Astrocyte (in vitro differentiated cells and primary cell): ENCODE results near the gene C11orf52. TPM values are rescaled to one million over a fixed set of nuclear protein-coding genes. Genes with fewer than 3 reads are reported as not detected.

ENCODE experiments used
- DNase-seq: peaks from one replicate; pipeline ENCODE4 v3.0.0-alpha.2; 2010; ENCODE audit warnings: low read depth
- FAIRE-seq: peaks from 2 replicates; lab custom pipeline; 2011; peaks lifted over from hg19 to GRCh38; lab: Jason Lieb, UNC
- H2AFZ ChIP-seq: 2 replicates; pipeline ENCODE4 v1.6.0; 2012; ENCODE audit warnings: low read depth, low read length, inconsistent platforms
- H3K27ac ChIP-seq: 2 replicates; pipeline ENCODE4 v1.5.1; 2011; ENCODE audit warnings: low read depth, low read length, inconsistent platforms
- H3K27me3 ChIP-seq: 2 replicates; pipeline ENCODE4 v1.6.0; 2011; ENCODE audit warnings: low read length, inconsistent platforms; ENCODE audit not compliant: insufficient read depth
- H3K36me3 ChIP-seq: 2 replicates; pipeline ENCODE4 v1.5.1; 2011; ENCODE audit warnings: low read length, inconsistent platforms; ENCODE audit not compliant: insufficient read depth
- H3K4me1 ChIP-seq: 2 replicates; pipeline ENCODE4 v1.5.1; 2011; ENCODE audit warnings: low read length, inconsistent platforms; ENCODE audit not compliant: insufficient read depth
- H3K4me2 ChIP-seq: 2 replicates; pipeline ENCODE4 v1.6.0; 2012; ENCODE audit warnings: low read length, inconsistent platforms
- H3K4me3 ChIP-seq: 2 replicates; pipeline ENCODE4 v1.5.1; 2011; ENCODE audit warnings: low read depth, mild to moderate bottlenecking, low read length, inconsistent platforms; ENCODE audit not compliant: insufficient read depth
- H3K79me2 ChIP-seq: 2 replicates; pipeline ENCODE4 v1.6.0; 2012; ENCODE audit warnings: mild to moderate bottlenecking, low read length, inconsistent platforms; ENCODE audit not compliant: insufficient read depth
- H3K9ac ChIP-seq: 2 replicates; pipeline ENCODE4 v1.6.0; 2012; ENCODE audit warnings: mild to moderate bottlenecking, low read length, inconsistent platforms
- H3K9me3 ChIP-seq: 2 replicates; pipeline ENCODE4 v1.5.1; 2012; ENCODE audit warnings: low read depth, mild to moderate bottlenecking, low read length, inconsistent platforms; ENCODE audit not compliant: insufficient read depth
- H4K20me1 ChIP-seq: 2 replicates; pipeline ENCODE4 v1.6.0; 2012; ENCODE audit warnings: low read length, inconsistent platforms; ENCODE audit not compliant: insufficient read depth
- H3K27ac Mint-ChIP-seq: one replicate; pipeline ENCODE4 v1.8.0; 2021; ENCODE audit warnings: mild to moderate bottlenecking, mixed read lengths; ENCODE audit not compliant: unreplicated experiment
- H3K27me3 Mint-ChIP-seq: one replicate; pipeline ENCODE4 v1.8.0; 2021; ENCODE audit warnings: low read depth, mixed read lengths; ENCODE audit not compliant: unreplicated experiment
- H3K36me3 Mint-ChIP-seq: one replicate; pipeline ENCODE4 v1.8.0; 2021; ENCODE audit warnings: low read depth, mixed read lengths; ENCODE audit not compliant: unreplicated experiment
- H3K4me1 Mint-ChIP-seq: one replicate; pipeline ENCODE4 v1.8.0; 2021; ENCODE audit warnings: low read depth, mixed read lengths; ENCODE audit not compliant: unreplicated experiment
- H3K4me3 Mint-ChIP-seq: one replicate; pipeline ENCODE4 v1.8.0; 2021; ENCODE audit warnings: mild to moderate bottlenecking, moderate library complexity, mixed read lengths; ENCODE audit not compliant: unreplicated experiment
- H3K9me3 Mint-ChIP-seq: one replicate; pipeline ENCODE4 v1.8.0; 2021; ENCODE audit warnings: mild to moderate bottlenecking, mixed read lengths; ENCODE audit not compliant: unreplicated experiment
- EZH2 ChIP-seq: IDR thresholded peaks from 2 replicates; pipeline ENCODE4 v1.6.1; 2012; ENCODE audit warnings: mild to moderate bottlenecking, low read length, inconsistent platforms; ENCODE audit not compliant: insufficient read depth
- total RNA-seq: library from RNA; stranded (reverse); gene quantifications from 2 replicates; pipeline ENCODE4 v1.2.1, GENCODE V29; 2021
- TF ChIP-seq, protein P1 (sequence below): IDR thresholded peaks from 2 replicates; pipeline ENCODE4 v1.5.1; 2011; ENCODE audit warnings: low read depth, mild to moderate bottlenecking, inconsistent platforms, low read length, moderate library complexity; ENCODE audit not compliant: insufficient read depth

C11orf52 gene
- total RNA-seq, 1 donor from 2014 or later, result 0.50 TPM

- Histone ChIP-seq H3K9me3 (no peaks in the 10 kb centered on the region), H3K79me2 (no peaks in the 10 kb centered on the region), H3K4me1 (peaks cover 21% of the 10 kb centered on the region), H4K20me1 (no peaks in the 10 kb centered on the region), H3K27ac (no peak overlapping the region), H3K9ac (peak overlapping the region; percentile 25), H3K27me3 (no peaks in the 10 kb centered on the region), H2AFZ (peak overlapping the region; percentile 57), H3K4me3 (no peak overlapping the region), H3K36me3 (no peaks in the 10 kb centered on the region), H3K4me2 (peak overlapping the region; percentile 58)
- Mint-ChIP-seq H3K9me3 (no peaks in the 10 kb centered on the region), H3K4me3 (no peak overlapping the region), H3K4me1 (peaks cover 9% of the 10 kb centered on the region), H3K27me3 (peaks cover under 1% of the 10 kb centered on the region), H3K36me3 (no peaks in the 10 kb centered on the region), H3K27ac (peak overlapping the region; percentile 12)
- TF ChIP-seq, protein P1, sequence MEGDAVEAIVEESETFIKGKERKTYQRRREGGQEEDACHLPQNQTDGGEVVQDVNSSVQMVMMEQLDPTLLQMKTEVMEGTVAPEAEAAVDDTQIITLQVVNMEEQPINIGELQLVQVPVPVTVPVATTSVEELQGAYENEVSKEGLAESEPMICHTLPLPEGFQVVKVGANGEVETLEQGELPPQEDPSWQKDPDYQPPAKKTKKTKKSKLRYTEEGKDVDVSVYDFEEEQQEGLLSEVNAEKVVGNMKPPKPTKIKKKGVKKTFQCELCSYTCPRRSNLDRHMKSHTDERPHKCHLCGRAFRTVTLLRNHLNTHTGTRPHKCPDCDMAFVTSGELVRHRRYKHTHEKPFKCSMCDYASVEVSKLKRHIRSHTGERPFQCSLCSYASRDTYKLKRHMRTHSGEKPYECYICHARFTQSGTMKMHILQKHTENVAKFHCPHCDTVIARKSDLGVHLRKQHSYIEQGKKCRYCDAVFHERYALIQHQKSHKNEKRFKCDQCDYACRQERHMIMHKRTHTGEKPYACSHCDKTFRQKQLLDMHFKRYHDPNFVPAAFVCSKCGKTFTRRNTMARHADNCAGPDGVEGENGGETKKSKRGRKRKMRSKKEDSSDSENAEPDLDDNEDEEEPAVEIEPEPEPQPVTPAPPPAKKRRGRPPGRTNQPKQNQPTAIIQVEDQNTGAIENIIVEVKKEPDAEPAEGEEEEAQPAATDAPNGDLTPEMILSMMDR, result no peak
- TF ChIP-seq EZH2, result no peak
- DNase-seq (peak; percentile 39), FAIRE-seq (no peak)
Measured at GRCh38 chr11:111923351-111923788, 4.7 kb downstream of the C11orf52 start.

DNA sequence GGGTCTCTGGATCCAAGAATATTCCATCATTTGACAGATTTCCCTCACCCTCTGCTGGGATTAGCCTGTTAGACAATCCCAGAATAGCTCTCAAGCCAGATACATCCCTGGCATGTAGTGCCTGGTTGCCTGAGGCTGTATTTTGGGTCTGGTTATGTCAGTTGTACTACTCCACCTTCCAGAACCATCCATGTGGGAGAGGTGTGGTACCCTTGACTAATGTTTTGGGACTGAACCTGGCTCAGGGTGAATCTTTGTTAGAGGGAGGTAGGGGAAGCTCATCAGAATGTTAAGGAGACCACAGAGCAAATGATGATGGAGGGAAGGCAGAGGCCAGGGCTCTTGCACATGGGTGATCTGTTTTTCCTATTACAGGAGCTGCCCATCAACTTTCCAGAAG lies 5.2 kb downstream of the C11orf52 start:
- H3K9ac ChIP-seq, result peak overlapping the region; percentile 25
- DNase-seq (no peak), FAIRE-seq (no peak)
- no peaks in the 10 kb centered on the region for H3K36me3 Mint-ChIP-seq
- H3K36me3 ChIP-seq, result no peaks in the 10 kb centered on the region
- H3K4me1 ChIP-seq, result peaks cover 21% of the 10 kb centered on the region
- no peaks in the 10 kb centered on the region for H3K9me3 Mint-ChIP-seq
- H3K4me3 ChIP-seq, result no peak overlapping the region
- no peaks in the 10 kb centered on the region for H4K20me1 ChIP-seq
- H3K4me2 ChIP-seq, result no peak overlapping the region
- no peak overlapping the region for H3K27ac ChIP-seq
- peak overlapping the region; percentile 57 for H2AFZ ChIP-seq
- no peak overlapping the region for H3K27ac Mint-ChIP-seq
- peaks cover 9% of the 10 kb centered on the region for H3K4me1 Mint-ChIP-seq
- no peaks in the 10 kb centered on the region for H3K79me2 ChIP-seq
- no peaks in the 10 kb centered on the region for H3K27me3 ChIP-seq
- H3K4me3 Mint-ChIP-seq, result no peak overlapping the region
- no peak for TF ChIP-seq EZH2
- TF ChIP-seq, protein P1, result no peak
- no peaks in the 10 kb centered on the region for H3K27me3 Mint-ChIP-seq
- no peaks in the 10 kb centered on the region for H3K9me3 ChIP-seq

DNA sequence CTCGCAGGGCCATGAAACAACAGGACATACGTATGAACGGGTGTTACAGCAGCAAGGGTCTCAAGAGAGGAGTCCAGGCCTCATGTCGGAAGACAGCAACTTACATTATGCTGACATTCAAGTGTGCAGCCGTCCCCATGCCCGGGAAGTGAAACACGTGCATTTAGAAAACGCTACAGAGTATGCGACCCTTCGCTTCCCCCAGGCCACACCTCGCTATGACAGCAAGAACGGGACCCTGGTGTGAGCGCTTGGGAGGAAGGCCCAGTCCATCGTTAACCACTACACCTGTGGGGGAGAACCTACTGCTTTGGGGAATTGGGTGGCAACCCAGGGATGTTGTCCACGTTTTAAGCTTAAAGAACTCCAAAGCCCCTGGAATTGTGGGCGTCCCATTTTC lies 7.2 kb downstream of the C11orf52 start:
- Histone ChIP-seq H3K4me2 (peak overlapping the region; percentile 92), H3K27me3 (no peaks in the 10 kb centered on the region), H4K20me1 (no peaks in the 10 kb centered on the region), H2AFZ (peak overlapping the region; percentile 96), H3K4me3 (no peak overlapping the region), H3K27ac (peak overlapping the region; percentile 83), H3K4me1 (peaks cover 21% of the 10 kb centered on the region), H3K9me3 (no peaks in the 10 kb centered on the region), H3K36me3 (no peaks in the 10 kb centered on the region), H3K9ac (no peak overlapping the region), H3K79me2 (no peaks in the 10 kb centered on the region)
- FAIRE-seq (no peak), DNase-seq (no peak)
- no peak for TF ChIP-seq EZH2
- TF ChIP-seq, protein P1, result no peak
- Mint-ChIP-seq H3K4me3 (peak overlapping the region; percentile 83), H3K27ac (no peak overlapping the region), H3K9me3 (no peaks in the 10 kb centered on the region), H3K36me3 (no peaks in the 10 kb centered on the region), H3K4me1 (peaks cover 9% of the 10 kb centered on the region), H3K27me3 (no peaks in the 10 kb centered on the region)
